Activated CD4-positive, alpha-beta T cell treated with anti-CD3 and anti-CD28 coated beads for 48 hours (primary cell): ENCODE data around the gene ZNF789.
"Not testable (repeated sequence)": the region's sequence is repeated elsewhere in the genome, so short reads cannot be mapped to it uniquely, and the experiment has no call there.

ENCODE experiments used
- DNase-seq: peaks from one replicate; pipeline ENCODE4 v3.0.0-alpha.2; 2020

The ZNF789 gene

GRCh38 chr7:99472561-99473314, at the start of gene ZNF789:
TSS of gene ZNF789 (plus strand) at chr7:99472890. CDS start at chr7:99476457, 3,567 bp downstream.
- DNase-seq, result peak; percentile 99

- DNase-seq, result no peak
Measured at GRCh38 chr7:99424932-99425730, 47.6 kb upstream of the ZNF789 start.

GRCh38 chr7:99428972-99429566, 43.6 kb upstream of the ZNF789 start:
- no peak for DNase-seq

GRCh38 chr7:99429756-99430155, 42.9 kb upstream of the ZNF789 start:
- no peak for DNase-seq

GRCh38 chr7:99431756-99432540, 40.7 kb upstream of the ZNF789 start:
- not testable (repeated sequence) for DNase-seq

- DNase-seq, result no peak
Measured at GRCh38 chr7:99433158-99433557, 39.5 kb upstream of the ZNF789 start.

- DNase-seq, result no peak
Measured at GRCh38 chr7:99437946-99438572, 34.6 kb upstream of the ZNF789 start.

GRCh38 chr7:99438573-99439480, 33.9 kb upstream of the ZNF789 start, which contains the start of the genes CPSF4 and PTCD1:
TSS of gene CPSF4 (plus strand) at chr7:99438943. CDS start at chr7:99439083, 140 bp downstream.
TSS of gene PTCD1 (minus strand) at chr7:99438798. CDS start at chr7:99435242, 3,556 bp downstream.
- peak; percentile 96 for DNase-seq

- no peak for DNase-seq
Measured at GRCh38 chr7:99440195-99440594, 32.5 kb upstream of the ZNF789 start.

- no peak for DNase-seq
Measured at GRCh38 chr7:99446096-99446495, 26.6 kb upstream of the ZNF789 start.

GRCh38 chr7:99447943-99448342, 24.7 kb upstream of the ZNF789 start:
- no peak for DNase-seq

- no peak for DNase-seq
Measured at GRCh38 chr7:99448855-99449254, 23.8 kb upstream of the ZNF789 start.

- DNase-seq, result no peak
Measured at GRCh38 chr7:99449326-99449725, 23.4 kb upstream of the ZNF789 start.

- DNase-seq, result no peak
Measured at GRCh38 chr7:99451936-99452335, 20.8 kb upstream of the ZNF789 start.

- DNase-seq, result no peak
Measured at GRCh38 chr7:99452541-99452940, 20.1 kb upstream of the ZNF789 start.

- DNase-seq, result no peak
Measured at GRCh38 chr7:99453105-99453504, 19.6 kb upstream of the ZNF789 start.

- DNase-seq, result no peak
Measured at GRCh38 chr7:99455874-99456273, 16.8 kb upstream of the ZNF789 start.

GRCh38 chr7:99456288-99456687, 16.4 kb upstream of the ZNF789 start:
- no peak for DNase-seq

GRCh38 chr7:99457050-99457649, 15.5 kb upstream of the ZNF789 start:
- DNase-seq, result no peak

GRCh38 chr7:99457650-99458493, 14.8 kb upstream of the ZNF789 start:
- no peak for DNase-seq
